ENCODE results near the gene SEPSECS.

DNA sequence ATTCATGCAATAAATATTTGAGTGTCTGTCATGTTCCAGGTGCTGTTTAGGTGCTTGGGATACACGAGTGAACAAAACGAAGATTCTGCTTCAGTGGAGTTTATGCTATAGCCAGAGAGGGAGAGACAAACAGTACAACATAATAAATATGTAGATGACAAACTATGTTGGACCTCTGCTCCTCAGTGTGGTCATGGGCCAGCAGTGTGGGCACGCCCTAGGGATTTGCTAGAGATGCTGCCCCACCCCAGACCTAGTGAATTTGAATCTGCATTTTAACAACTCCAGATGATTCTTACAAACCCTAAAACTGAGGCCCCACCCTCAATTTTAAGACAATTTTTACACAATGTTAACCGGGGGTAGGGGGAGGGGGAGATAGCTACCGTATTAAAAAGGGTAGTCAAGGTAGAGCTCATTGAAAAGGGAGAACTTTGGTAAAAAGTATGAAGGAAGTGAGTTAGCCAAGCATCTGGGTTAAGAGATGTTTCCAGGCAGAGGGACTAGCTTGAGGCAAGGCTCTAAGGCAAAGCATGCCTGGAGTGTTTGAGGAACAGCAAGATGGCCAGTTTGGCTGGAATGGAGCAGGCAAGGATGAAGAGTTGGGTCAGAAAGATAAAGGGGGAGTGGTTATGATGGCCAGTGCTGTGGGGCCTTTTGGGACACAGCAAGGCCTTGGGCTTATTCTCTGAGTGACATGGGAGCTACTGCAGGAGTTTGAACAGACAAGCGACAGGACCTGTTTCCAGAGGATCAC lies 42.4 kb downstream of the SEPSECS start:
- TF ChIP-seq POLR2AphosphoS5 (IDR thresholded peaks at IDR 0.05; ENCODE audit: low read depth, low read length) (no peak), SIN3B (IDR thresholded peaks at IDR 0.05; ENCODE audit: low read length) (no peak), BHLHE40 (IDR thresholded peaks at IDR 0.05; ENCODE audit: low read length) (no peak), ZNF530 (CRISPR knock-in tag; IDR thresholded peaks at IDR 0.05; ENCODE audit: low read depth) (no peak)
- TF ChIP-seq, protein P1, sequence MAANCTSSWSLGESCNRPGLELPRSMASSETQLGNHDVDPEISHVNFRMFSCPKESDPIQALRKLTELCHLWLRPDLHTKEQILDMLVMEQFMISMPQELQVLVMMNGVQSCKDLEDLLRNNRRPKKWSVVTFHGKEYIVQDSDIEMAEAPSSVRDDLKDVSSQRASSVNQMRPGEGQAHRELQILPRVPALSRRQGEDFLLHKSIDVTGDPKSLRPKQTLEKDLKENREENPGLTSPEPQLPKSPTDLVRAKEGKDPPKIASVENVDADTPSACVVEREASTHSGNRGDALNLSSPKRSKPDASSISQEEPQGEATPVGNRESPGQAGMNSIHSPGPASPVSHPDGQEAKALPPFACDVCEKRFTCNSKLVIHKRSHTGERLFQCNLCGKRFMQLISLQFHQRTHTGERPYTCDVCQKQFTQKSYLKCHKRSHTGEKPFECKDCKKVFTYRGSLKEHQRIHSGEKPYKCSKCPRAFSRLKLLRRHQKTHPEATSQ (CRISPR knock-in tag; IDR thresholded peaks at IDR 0.05; ENCODE audit: borderline replicate concordance): no peak
- TF ChIP-seq, protein P2, sequence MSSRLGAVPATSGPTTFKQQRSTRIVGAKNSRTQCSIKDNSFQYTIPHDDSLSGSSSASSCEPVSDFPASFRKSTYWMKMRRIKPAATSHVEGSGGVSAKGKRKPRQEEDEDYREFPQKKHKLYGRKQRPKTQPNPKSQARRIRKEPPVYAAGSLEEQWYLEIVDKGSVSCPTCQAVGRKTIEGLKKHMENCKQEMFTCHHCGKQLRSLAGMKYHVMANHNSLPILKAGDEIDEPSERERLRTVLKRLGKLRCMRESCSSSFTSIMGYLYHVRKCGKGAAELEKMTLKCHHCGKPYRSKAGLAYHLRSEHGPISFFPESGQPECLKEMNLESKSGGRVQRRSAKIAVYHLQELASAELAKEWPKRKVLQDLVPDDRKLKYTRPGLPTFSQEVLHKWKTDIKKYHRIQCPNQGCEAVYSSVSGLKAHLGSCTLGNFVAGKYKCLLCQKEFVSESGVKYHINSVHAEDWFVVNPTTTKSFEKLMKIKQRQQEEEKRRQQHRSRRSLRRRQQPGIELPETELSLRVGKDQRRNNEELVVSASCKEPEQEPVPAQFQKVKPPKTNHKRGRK (CRISPR knock-in tag; IDR thresholded peaks at IDR 0.05): no peak
- TF ChIP-seq, protein P3, sequence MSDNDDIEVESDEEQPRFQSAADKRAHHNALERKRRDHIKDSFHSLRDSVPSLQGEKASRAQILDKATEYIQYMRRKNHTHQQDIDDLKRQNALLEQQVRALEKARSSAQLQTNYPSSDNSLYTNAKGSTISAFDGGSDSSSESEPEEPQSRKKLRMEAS (IDR thresholded peaks at IDR 0.05): no peak
